Ovary (tissue), 9 donors: ENCODE measurements around the gene TUG1. TPM values are rescaled to one million over a fixed set of nuclear protein-coding genes. Genes with fewer than 3 reads are reported as not detected.

Experiments used
- DNase-seq, 5 donors: peaks; one replicate each; pipeline ENCODE4 v3.0.0-alpha.2; 2019 to 2020
- H3K27ac ChIP-seq, 2 donors: fragments of 200-600 bp; one replicate each; pipeline versions ENCODE4 v1.5.1 to v1.8.0; 2019 to 2022
- H3K27me3 ChIP-seq: fragments of 200-600 bp; one replicate; pipeline ENCODE4 v1.8.0; 2022
- H3K36me3 ChIP-seq: fragments of 200-600 bp; sonication (generic); one replicate; pipeline ENCODE4 v1.5.1; 2019
- H3K4me1 ChIP-seq: one replicate; pipeline ENCODE4 v1.8.1; 2013; ENCODE audit warnings: mild to moderate bottlenecking, moderate library complexity; ENCODE audit not compliant: insufficient read depth
- H3K4me3 ChIP-seq: fragments of 200-600 bp; sonication (generic); one replicate; pipeline ENCODE4 v1.5.1; 2017
- H3K9me3 ChIP-seq, 2 donors: fragments of 200-600 bp in 1 of 2; sonication (generic) in 1 of 2; one replicate each; pipeline versions ENCODE4 v1.5.1 to v1.8.1; 2013 to 2019; ENCODE audit warnings: mild to moderate bottlenecking in 1 of 2, moderate library complexity in 1 of 2
- EP300 ChIP-seq: sonication (generic); formaldehyde crosslinking; IDR thresholded peaks from one replicate; pipeline ENCODE4 v1.6.1; 2017; ENCODE audit warnings: antibody characterized with exemption
- POLR2A ChIP-seq: fragments of 450-650 bp; IDR thresholded peaks from one replicate; pipeline ENCODE4 v1.6.1; 2017; ENCODE audit warnings: antibody characterized with exemption, mild to moderate bottlenecking, moderate library complexity
- WGBS, 3 donors: extraction: QIAGEN DNeasy Blood & Tissue Kit in 1 of 3; methylation state at CpG; one replicate each; pipeline versions ENCODE4 v1.1.5 to v1.1.7; 2013 to 2017; 5-methylcytosine and 5-hydroxymethylcytosine counted together
- intact Hi-C, 4 donors: fragments of 100-400 bp; cut with DNase I; formaldehyde crosslinking; loops; one replicate each; pipeline versions ENCODE4 v1.11.0 to v1.15.1; 2022 to 2023
- polyA plus RNA-seq, 2 donors: library from polyadenylated mRNA; stranded (reverse); fragments of 200-250 nt in 1 of 2; fragments of 350-450 nt in 1 of 2; fragmentation: Illumina TruSeq in 1 of 2; extraction: RNeasy Lipid Tissue Mini Kit (QIAGEN cat#74804) in 1 of 2; gene quantifications; one replicate each; pipeline ENCODE4 v1.2.3, GENCODE V29; 2013 to 2014
- total RNA-seq, 7 donors: library from RNA; depleted of rRNA in 2 of 7; stranded (reverse); fragments of >200 nt in 2 of 7; fragmentation: NEBNext Ultra II Directional in 3 of 7; extraction: Animal tissue kit (Norgen Biotek cat#: 25700) in 3 of 7; gene quantifications; one replicate each; pipeline versions ENCODE4 v1.1.0 to v1.2.4, GENCODE V29; 2016 to 2023
- TF ChIP-seq, protein P1 (sequence below), 3 donors: fragments of 450-650 bp in 2 of 3; fragments of 200-600 bp in 1 of 3; IDR thresholded peaks; one replicate each; pipeline versions ENCODE4 v1.5.1 to v1.8.0; 2016 to 2022; ENCODE audit warnings: antibody characterized with exemption in 3 of 3, mild to moderate bottlenecking in 1 of 3
- donor health status: DM: no; HTN: no; CAD: no; lungs with moderate emphysema.
- donor health status: DM: no; HTN: no; CAD: no.
- donor health status: Bipolar disorder and iron deficiency.
- donor health status: DM: yes; HTN: yes; CAD: no.
- donor health status: DM: no; HTN: no; CAD: no.
- donor health status: DM: yes; HTN: yes; CAD: no.

The TUG1 gene
- total and polyA plus RNA-seq, 9 donors: 44.9 to 114 (median 78.7) TPM

DNA sequence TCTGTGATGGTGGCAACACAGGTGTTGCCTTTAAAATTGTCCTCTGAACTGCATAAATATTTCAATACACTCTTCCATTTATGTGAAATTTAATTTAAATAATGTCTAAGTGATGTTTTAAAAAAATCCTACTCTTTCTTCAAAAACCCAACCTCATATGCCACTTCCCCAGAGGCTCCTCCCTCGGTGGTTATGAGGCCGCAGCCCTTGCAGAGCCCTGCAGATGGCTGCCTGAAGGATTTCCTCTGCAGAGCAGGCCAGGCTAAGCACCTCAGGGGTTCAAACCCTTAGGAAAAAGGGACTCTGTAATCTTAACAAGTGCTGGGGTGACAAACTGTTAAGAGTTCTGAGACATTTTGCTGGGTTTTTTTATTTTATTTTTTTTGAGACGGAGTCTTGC lies 25.7 kb upstream of the TUG1 start:
- Histone ChIP-seq H3K4me1 (no peaks in the 10 kb centered on the region), H3K27me3 (no peaks in the 10 kb centered on the region), H3K9me3 (no peaks in the 10 kb centered on the region), H3K36me3 (no peaks in the 10 kb centered on the region), H3K27ac (no peak overlapping the region), H3K4me3 (no peak overlapping the region)
- no peak for DNase-seq
- 62 to 81% (median 71%) methylated on average over 3 of the region's 3 CpGs for WGBS, 3 donors
- TF ChIP-seq, protein P1, sequence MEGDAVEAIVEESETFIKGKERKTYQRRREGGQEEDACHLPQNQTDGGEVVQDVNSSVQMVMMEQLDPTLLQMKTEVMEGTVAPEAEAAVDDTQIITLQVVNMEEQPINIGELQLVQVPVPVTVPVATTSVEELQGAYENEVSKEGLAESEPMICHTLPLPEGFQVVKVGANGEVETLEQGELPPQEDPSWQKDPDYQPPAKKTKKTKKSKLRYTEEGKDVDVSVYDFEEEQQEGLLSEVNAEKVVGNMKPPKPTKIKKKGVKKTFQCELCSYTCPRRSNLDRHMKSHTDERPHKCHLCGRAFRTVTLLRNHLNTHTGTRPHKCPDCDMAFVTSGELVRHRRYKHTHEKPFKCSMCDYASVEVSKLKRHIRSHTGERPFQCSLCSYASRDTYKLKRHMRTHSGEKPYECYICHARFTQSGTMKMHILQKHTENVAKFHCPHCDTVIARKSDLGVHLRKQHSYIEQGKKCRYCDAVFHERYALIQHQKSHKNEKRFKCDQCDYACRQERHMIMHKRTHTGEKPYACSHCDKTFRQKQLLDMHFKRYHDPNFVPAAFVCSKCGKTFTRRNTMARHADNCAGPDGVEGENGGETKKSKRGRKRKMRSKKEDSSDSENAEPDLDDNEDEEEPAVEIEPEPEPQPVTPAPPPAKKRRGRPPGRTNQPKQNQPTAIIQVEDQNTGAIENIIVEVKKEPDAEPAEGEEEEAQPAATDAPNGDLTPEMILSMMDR (IDR thresholded peaks at IDR 0.05): no peak
- TF ChIP-seq EP300 (no peak), POLR2A (no peak)
- intact Hi-C loops: no loop called here

DNA sequence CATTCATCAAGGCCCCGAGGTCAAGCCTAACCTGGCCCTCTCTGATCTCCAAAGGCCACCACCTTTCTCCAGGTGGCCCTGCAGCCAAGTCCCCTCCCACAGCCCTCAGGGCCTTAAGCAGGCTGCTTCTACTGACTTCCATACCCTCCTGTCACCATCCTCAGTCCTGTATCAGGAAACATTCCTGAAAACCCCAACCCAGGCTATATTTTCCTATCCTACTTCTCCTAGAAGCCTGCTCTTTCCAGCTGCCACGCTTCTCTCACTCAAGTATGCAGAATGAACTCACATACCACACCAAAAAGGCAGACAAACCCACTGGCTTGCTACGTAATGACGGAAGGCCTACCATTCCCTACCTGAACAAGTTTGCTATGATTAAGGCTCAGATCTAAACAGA lies 24.1 kb upstream of the TUG1 start:
- intact Hi-C loops: loop anchor here (5.0 kb wide), 4 partner anchors 137 to 207 kb away; partner anchors contain the start of genes PLA2G3 (in 1 of the 4) and SMTN (in 1 of the 4)
- H3K4me1 ChIP-seq: no peaks in the 10 kb centered on the region
- H3K4me3 ChIP-seq: no peak overlapping the region
- H3K27me3 ChIP-seq: no peaks in the 10 kb centered on the region
- DNase-seq: no peak
- TF ChIP-seq, protein P1 (IDR thresholded peaks at IDR 0.05): no peak
- TF ChIP-seq POLR2A (no peak), EP300 (no peak)
- 92 to 94% (median 93%) methylated on average over 4 of the region's 4 CpGs for WGBS, 3 donors
- H3K9me3 ChIP-seq: no peaks in the 10 kb centered on the region
- H3K27ac ChIP-seq: no peak overlapping the region
- no peaks in the 10 kb centered on the region for H3K36me3 ChIP-seq

DNA sequence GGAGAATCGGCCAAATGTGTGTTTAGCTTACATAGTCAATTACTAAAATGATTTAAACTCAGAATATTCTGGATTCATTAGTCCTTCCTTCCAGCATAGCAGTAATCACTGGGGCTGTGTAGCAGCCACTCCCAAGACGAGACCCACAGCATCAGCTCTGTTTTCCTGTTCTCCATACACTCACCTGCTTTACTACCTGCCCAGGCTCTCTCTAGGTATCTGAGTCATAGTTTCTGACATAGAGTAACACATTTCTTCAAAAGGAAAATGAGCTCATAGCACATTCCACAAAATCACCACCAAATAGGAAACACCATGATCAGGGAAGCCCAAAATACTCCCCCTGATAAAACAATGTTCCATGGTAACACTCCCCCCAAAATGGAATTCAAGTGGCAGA lies 23.4 kb upstream of the TUG1 start:
- Histone ChIP-seq H3K27me3 (no peaks in the 10 kb centered on the region), H3K36me3 (no peaks in the 10 kb centered on the region), H3K4me1 (no peaks in the 10 kb centered on the region), H3K27ac (no peak overlapping the region), H3K4me3 (no peak overlapping the region), H3K9me3 (no peaks in the 10 kb centered on the region)
- intact Hi-C loops: loop anchor here (2.0 to 5.0 kb wide), 5 partner anchors 137 to 207 kb away; partner anchors contain the start of genes PLA2G3 (in 1 of the 4) and SMTN (in 1 of the 4)
- DNase-seq: no peak
- no peak for TF ChIP-seq POLR2A
- TF ChIP-seq, protein P1 (IDR thresholded peaks at IDR 0.05): no peak
- no peak for TF ChIP-seq EP300
- 89 to 92% (median 91%) methylated on average over 2 of the region's 2 CpGs for WGBS, 3 donors

DNA sequence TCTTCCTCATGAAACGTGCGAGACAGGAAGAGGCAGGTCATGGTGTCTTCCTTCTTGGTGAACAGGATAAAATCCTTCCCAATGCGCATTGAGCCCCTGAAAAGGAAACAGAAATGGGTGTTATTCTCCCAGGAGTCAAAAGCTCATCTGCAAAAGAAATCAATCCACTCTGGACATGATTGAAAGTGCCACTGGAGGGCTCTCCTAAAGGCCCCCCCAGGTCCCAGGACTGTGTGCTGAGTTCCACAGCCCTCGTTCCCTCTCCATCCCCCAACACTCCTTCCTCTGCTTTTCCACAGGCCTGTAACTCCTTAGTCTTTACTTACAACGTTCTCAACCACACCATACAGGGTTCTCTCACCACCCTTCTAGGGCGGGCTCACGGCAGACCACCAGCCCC lies 22.7 kb upstream of the TUG1 start:
- intact Hi-C loops: loop anchor here (2.0 to 5.0 kb wide), 5 partner anchors 136 to 206 kb away; partner anchors contain the start of genes PLA2G3 (in 1 of the 4) and SMTN (in 1 of the 4)
- Histone ChIP-seq H3K27me3 (no peaks in the 10 kb centered on the region), H3K36me3 (no peaks in the 10 kb centered on the region), H3K9me3 (no peaks in the 10 kb centered on the region), H3K27ac (no peak overlapping the region), H3K4me3 (no peak overlapping the region), H3K4me1 (no peaks in the 10 kb centered on the region)
- 70 to 84% (median 77%) methylated on average over 7 of the region's 7 CpGs for WGBS, 3 donors
- DNase-seq: no peak
- TF ChIP-seq POLR2A (no peak), EP300 (no peak)
- TF ChIP-seq, protein P1 (IDR thresholded peaks at IDR 0.05): no peak
